Activated T-cell treated with anti-CD3 and anti-CD28 coated beads for 4 hours (primary cell): ENCODE measurements around the gene CAMTA1.

Source experiments
- DNase-seq: peaks from one replicate; pipeline ENCODE4 v3.0.0-alpha.2; 2020

Gene CAMTA1

DNA sequence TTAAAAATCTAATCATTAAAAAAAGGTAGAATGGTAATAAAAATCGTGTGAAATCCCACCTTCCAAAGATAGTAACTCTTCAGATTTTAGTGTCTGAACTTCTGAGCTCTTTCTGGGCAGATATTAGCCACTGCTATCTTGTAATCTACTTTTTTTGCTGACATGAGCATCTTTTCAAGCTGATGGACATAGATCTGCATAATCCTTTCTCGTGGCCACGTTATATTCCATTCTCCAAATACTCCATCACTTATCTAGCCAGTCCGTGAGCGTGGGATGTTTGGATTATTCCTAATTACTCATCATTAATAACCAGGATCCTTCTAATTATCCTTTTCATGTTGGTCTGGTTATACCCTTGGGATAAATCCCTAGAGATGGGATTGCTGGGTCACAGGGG lies 731.7 kb downstream of the CAMTA1 start:
- no peak for DNase-seq

DNA sequence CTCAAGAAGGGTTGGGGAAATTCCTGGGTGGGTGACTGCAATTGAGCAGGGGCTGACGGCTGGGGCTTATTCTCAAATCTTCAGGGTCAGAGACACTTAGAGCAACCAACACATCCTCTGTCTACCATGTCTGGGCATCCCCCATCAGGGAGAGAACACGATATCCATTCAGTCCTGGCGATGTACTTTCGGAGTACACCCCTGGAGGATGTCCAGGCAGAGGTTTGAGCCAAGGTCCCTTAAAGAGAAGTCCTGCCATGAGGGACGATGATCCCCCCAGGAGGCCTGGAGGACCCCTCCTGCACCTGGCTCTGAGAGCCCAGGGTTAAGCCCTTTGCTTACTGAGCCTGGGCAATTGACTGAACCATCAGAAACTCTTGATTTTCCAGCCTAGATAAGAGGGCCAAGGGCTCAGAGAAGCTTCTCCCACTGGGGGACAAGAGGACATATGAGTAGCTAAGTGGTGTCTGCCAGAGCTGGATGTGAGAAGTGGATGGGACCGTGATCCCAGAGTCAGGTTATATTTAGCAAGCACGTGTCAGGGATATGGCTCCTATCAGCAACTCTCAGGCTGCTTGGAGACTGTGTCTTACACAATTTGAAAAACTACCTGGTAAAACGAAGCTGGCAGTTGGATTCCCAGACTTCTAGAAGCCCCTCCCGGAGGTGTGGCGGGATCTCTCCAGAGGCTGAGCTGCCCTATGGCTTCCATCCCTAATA lies 732.5 kb downstream of the CAMTA1 start:
- no peak for DNase-seq

DNA sequence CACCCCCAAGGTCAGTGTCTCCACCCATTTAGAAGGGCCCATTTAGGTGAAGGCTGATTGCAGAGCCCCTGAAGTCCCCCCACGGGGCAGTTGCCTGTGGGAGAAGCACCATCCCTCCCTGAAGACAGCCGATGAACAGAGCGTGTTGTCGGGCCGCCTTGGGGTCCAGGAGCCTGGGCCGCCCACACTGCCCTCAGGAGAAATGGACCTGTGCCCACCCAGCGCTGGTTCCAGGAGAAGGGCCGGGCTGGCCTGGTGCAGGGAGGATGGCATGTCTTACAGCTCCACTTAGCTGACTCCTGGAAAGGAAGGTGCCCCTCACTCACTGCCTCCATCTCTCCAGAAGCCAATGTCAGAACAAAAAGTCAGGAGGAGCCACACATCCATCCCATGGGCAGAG lies 733.2 kb downstream of the CAMTA1 start:
- no peak for DNase-seq

- no peak for DNase-seq
Measured at GRCh38 chr1:7519181-7519860, 734.1 kb downstream of the CAMTA1 start.

DNA sequence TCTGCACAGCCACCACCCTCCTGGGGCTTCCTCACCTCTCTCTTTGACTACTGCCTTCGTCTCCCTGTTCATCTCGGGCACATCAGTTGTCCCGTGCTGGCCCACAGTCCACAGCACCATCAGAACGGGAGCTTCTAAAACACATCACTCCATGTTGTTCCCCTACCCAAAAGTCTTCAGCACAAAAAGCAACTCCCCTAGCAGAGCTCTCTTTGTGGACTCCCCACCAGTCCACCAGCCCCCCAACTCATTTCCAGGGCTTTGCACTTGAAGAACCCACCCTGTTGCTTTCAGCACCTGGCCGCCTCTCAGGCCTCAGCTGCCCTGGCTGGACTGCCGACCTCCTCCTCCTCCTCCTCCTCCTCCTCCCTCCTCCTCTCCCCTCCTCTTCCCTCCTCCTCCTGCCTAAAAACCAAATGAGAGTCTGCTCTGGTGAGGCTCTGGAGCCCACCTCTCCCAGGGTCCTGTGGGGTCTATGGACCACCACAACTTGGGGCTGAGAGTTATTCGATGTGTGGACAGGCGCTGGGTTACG lies 734.7 kb downstream of the CAMTA1 start:
- DNase-seq = no peak

DNA sequence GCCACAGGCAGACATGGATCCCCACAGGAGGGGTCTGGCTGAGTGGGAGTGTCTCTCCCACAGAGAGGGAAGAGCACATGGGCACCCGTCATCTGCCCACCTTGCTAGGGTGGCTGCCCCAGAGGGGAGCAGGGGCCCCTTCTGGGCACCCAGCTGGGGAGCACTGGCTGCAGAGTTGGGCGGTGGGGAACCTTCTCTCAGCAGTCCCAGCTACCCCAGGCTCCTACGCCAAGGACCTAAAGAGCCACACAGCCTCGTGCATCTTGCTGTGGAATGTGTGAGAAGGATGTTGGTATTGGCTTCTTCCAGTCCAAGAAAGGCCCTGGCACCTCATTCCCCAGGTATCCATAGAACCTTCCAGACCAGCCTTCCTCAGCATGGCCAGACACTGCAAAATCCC lies 735.2 kb downstream of the CAMTA1 start:
- DNase-seq = no peak

GRCh38 chr1:7524341-7525337 lies 739.4 kb downstream of the CAMTA1 start:
- DNase-seq = no peak

DNA sequence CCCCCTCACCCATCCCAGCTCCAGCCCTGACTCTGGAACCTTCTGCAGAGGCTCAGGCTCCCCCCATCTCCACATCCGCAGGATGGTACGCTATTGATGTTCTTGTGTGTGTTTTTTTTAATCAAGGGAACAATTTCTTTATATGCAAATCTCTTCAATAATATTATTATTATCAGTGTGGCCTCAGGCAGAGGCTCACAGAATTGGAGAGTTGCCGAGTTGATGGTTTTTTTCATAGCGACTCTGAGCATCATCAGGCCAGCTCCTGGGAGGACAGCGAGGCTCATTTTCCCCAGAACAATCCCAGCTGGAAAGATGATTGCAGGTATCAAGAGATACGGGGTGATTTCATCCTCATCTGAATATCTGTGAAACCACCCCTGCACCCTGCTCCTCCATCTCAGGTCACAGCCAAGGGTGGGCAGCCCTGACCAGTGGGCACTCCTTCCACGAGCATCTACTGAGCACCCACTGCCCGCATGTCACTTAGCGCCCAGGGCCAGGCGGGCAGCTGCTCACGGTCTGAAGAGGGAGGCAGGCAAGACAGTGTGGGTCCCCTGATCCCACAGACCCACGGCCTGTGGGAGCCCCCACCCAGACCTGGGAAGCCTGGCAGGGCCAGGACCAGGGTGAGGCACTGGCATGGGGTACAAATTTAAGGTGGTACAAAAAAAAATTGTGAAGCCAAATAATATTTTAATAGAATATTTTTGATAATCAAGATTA lies 740.2 kb downstream of the CAMTA1 start:
- DNase-seq = no peak

- DNase-seq = no peak
Measured at GRCh38 chr1:7526196-7526866, 741.1 kb downstream of the CAMTA1 start.

DNA sequence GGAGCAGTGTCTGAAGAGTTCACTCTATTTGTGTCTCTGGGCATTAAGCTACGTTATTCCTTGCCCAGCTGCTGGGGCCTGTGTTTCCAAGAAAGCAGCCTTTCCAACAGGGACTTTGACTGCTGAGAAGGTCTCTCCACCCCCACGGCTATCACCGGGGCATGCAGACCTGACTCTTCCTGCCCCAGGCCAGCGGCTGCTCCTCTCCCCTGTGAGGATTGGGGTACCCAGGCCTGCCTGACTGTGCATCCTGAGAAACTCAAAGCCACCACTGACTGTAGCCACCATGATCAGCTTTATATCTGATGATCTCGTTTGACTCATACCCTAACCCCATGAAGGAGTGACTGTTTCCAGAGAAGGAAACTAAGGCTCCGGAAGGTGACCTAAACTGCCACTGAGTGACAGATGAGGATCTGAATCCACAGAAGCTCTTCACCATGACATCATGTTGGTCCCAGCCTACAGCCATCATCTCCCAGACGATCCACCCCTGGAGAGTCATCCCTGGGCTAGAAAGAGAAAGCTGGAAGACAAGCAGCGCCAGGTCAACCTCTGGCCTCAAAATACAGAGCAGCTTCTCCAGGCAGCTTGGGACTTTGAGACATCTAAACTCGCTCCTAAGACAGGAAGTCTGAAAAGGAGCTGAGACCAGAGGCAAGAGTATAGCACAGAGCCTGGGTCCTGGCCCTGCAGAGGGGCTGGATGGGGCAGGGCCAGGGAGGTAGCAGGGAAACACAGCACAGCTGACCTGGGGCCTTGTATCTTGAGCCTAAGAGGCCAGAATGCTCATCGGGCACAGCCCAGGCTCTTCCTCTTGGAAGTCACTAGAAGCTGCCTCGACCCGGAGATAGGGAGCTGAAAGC lies 741.8 kb downstream of the CAMTA1 start:
- no peak for DNase-seq

DNA sequence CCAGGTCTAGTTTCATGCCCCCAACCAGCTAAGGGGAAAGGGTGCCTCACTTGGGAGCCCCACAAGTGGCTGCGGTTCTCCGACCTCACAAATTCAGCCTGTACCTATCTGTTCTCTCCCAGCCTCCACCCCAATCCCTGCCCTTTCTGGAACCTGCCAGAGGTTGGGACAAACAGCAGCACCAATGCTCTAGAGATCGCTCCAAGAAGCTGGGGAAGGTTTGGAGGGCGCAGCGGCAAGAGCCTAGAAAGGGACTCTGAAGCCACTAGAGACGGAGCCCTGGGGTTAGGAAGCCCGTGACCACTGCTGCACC lies 742.4 kb downstream of the CAMTA1 start:
- no peak for DNase-seq

- no peak for DNase-seq
Measured at GRCh38 chr1:7528386-7529198, 743.3 kb downstream of the CAMTA1 start.

- no peak for DNase-seq
Measured at GRCh38 chr1:7529917-7530316, 744.7 kb downstream of the CAMTA1 start.

DNA sequence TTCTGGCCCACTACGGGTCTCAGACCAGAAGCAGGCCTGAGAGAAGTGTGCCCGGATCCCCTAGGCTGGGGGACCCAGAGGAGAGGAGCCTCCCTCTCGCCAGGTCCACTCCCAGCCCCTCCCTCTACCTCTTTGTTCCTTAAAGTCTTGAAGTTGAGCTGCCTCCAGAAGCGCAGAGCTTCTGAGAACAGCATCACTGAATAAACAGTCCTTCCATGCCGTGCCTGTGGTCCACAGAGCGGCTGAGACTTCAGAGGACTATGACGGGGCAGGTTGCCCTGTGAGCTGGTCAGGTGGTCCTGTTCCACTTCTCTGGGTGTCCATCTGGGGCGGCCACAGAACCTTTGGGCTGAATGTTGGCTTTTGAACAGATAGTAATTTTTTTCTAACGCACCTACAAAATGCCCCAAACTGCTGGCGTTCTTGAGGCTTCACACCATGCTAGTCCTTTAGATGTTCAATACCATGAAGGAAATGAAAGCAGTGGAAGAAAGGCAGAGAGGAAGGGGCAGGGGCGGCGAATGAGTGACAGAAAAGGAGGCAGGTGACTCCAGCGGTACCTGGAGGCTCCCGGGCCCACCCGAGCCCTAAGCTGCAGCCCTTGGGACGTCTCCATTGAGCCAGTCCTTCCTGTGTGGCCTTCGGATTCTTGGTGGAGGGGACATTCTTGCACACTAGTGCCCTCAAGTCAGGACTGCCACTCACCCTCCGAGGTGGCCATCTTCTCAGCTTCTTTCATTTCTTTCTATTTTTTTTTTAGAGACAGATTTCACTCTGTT lies 746.5 kb downstream of the CAMTA1 start:
- DNase-seq = no peak

- no peak for DNase-seq
Measured at GRCh38 chr1:7533006-7533405, 747.8 kb downstream of the CAMTA1 start.

DNA sequence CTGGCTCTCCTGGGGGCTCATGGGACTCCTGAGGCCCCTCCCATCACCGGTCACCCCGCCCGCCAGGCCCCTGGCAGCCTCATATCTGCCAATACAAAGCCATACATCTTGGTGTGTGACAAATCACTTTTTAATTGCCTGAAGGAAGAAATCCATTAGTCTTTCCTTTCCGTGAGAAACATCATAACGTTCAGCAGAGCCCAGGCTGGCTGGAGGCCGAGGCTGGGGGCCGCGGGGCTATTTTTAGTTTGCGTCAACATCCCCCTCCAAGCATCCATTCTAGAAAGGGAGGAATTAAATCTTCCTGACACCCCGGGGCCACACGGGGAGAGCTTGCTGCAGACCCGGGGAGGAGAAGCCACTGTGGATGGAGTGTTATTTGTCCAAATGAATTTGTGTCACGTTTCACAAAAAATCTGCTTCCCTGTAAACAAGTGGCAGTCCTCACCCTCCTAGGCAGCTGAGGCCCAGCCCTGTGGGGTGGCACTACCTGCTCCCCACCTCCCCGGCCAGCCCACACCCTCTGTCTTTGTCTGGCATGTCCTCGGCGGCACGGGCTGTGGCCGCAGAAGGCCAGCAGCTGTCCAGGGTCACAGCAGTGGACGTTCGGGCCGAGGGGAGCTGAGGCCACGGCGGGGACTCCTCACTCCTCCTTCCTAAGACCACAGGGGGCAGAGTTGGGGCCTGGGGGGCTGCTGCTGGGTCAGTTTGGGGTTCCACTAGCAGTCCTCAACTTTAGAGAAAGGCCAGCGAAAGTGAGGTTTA lies 749.0 kb downstream of the CAMTA1 start:
- no peak for DNase-seq

GRCh38 chr1:7535016-7535415 lies 749.8 kb downstream of the CAMTA1 start:
- DNase-seq = no peak
